Mesenchymal stem cell (in vitro differentiated cells and primary cell): ENCODE data around the gene SYNRG.

ENCODE experiments used
- DNase-seq: peaks from one replicate; pipeline ENCODE4 v3.0.0-alpha.2; 2013
- H2AFZ ChIP-seq: one replicate; pipeline ENCODE4 v1.6.1; 2013; ENCODE audit warnings: low read depth, mild to moderate bottlenecking, control low read depth, inconsistent platforms, low read length, moderate library complexity
- H2AK5ac ChIP-seq: 2 replicates; pipeline ENCODE4 v1.6.1; 2013; ENCODE audit warnings: low read length, moderate library complexity, mild to moderate bottlenecking, inconsistent platforms; ENCODE audit not compliant: severe bottlenecking
- H2BK120ac ChIP-seq: one replicate; pipeline ENCODE4 v1.6.1; 2013; ENCODE audit warnings: low read depth, mild to moderate bottlenecking, inconsistent platforms, low read length, moderate library complexity
- H2BK12ac ChIP-seq, 2 experiments: one replicate each; pipeline ENCODE4 v1.6.1; 2013; ENCODE audit warnings: inconsistent platforms in 2 of 2, low read length in 2 of 2, mild to moderate bottlenecking in 2 of 2, moderate library complexity in 2 of 2, control low read depth in 1 of 2
- H2BK15ac ChIP-seq: one replicate; pipeline ENCODE4 v1.6.1; 2013; ENCODE audit warnings: mild to moderate bottlenecking, low read depth, inconsistent platforms; ENCODE audit not compliant: poor library complexity, severe bottlenecking
- H2BK5ac ChIP-seq: 2 replicates; pipeline ENCODE4 v1.6.1; 2013; ENCODE audit warnings: low read depth, mild to moderate bottlenecking, low read length, control low read depth, inconsistent platforms; ENCODE audit not compliant: poor library complexity, severe bottlenecking
- H3K14ac ChIP-seq, 2 experiments: one replicate each; pipeline ENCODE4 v1.6.1; 2013; ENCODE audit warnings: inconsistent platforms in 2 of 2, low read length in 2 of 2, control low read depth in 1 of 2, mild to moderate bottlenecking in 1 of 2, moderate library complexity in 1 of 2
- H3K18ac ChIP-seq, 2 experiments: one replicate each; pipeline ENCODE4 v1.6.1; 2013; ENCODE audit warnings: inconsistent platforms in 2 of 2, low read length in 2 of 2, control low read depth in 1 of 2, low read depth in 1 of 2, mild to moderate bottlenecking in 1 of 2
- H3K23ac ChIP-seq, 2 experiments: one replicate each; pipeline ENCODE4 v1.6.1; 2013; ENCODE audit warnings: inconsistent platforms in 2 of 2, low read length in 2 of 2, mild to moderate bottlenecking in 2 of 2, moderate library complexity in 2 of 2, control low read depth in 1 of 2
- H3K27ac ChIP-seq: 2 replicates; pipeline ENCODE4 v1.5.1; 2013; ENCODE audit warnings: mild to moderate bottlenecking, moderate library complexity, low read length, control low read depth, inconsistent platforms; ENCODE audit not compliant: poor library complexity, severe bottlenecking
- H3K27me3 ChIP-seq, 2 experiments: 2 replicates each; pipeline versions ENCODE4 v1.6.1 to v1.7.0; 2013; ENCODE audit warnings: low read length in 2 of 2, mild to moderate bottlenecking in 2 of 2, moderate library complexity in 2 of 2, control low read depth in 1 of 2, inconsistent platforms in 1 of 2; ENCODE audit not compliant: control insufficient read depth in 1 of 2, insufficient read depth in 1 of 2
- H3K36me3 ChIP-seq, 2 experiments: 2 replicates each; pipeline versions ENCODE4 v1.6.1 to v1.7.0; 2013; ENCODE audit warnings: low read length in 2 of 2, control low read depth in 1 of 2, inconsistent platforms in 1 of 2, low read depth in 1 of 2, mild to moderate bottlenecking in 1 of 2; ENCODE audit not compliant: insufficient read depth in 2 of 2, control insufficient read depth in 1 of 2
- H3K4ac ChIP-seq, 2 experiments: one replicate each; pipeline ENCODE4 v1.6.1; 2013; ENCODE audit warnings: inconsistent platforms in 2 of 2, low read length in 2 of 2, mild to moderate bottlenecking in 2 of 2, moderate library complexity in 2 of 2, control low read depth in 1 of 2, low read depth in 1 of 2
- H3K4me1 ChIP-seq: 2 replicates; pipeline ENCODE4 v1.6.1; 2013; ENCODE audit warnings: low read depth, low read length, control low read depth; ENCODE audit not compliant: control insufficient read depth, insufficient read depth
- H3K4me2 ChIP-seq: 2 replicates; pipeline ENCODE4 v1.6.1; 2013; ENCODE audit warnings: low read length, mild to moderate bottlenecking, inconsistent platforms; ENCODE audit not compliant: poor library complexity, severe bottlenecking
- H3K4me3 ChIP-seq, 2 experiments: 2 replicates each; pipeline versions ENCODE4 v1.5.1 to v1.7.0; 2013; ENCODE audit warnings: low read length in 2 of 2, mild to moderate bottlenecking in 2 of 2, control low read depth in 1 of 2, low read depth in 1 of 2; ENCODE audit not compliant: insufficient read depth in 1 of 2
- H3K79me1 ChIP-seq: replicated peaks from 2 replicates; pipeline ENCODE4 v1.6.1; 2013; ENCODE audit warnings: mild to moderate bottlenecking, control low read depth, low read length, inconsistent platforms; ENCODE audit not compliant: poor library complexity, severe bottlenecking
- H3K9ac ChIP-seq: 2 replicates; pipeline ENCODE4 v1.7.0; 2013; ENCODE audit warnings: mild to moderate bottlenecking, low read length, moderate library complexity
- H3K9me3 ChIP-seq: 2 replicates; pipeline ENCODE4 v1.7.0; 2013; ENCODE audit warnings: mild to moderate bottlenecking, low read length; ENCODE audit not compliant: control insufficient read depth
- H4K8ac ChIP-seq: one replicate; pipeline ENCODE4 v1.6.1; 2013; ENCODE audit warnings: inconsistent platforms, mild to moderate bottlenecking, low read length, moderate library complexity
- H4K91ac ChIP-seq: one replicate; pipeline ENCODE4 v1.6.1; 2013; ENCODE audit warnings: mild to moderate bottlenecking, low read length, inconsistent platforms
- WGBS: methylation state at CpG from one replicate; pipeline ENCODE4 v1.1.7; 2013; ENCODE audit warnings: mixed read lengths; 5-methylcytosine and 5-hydroxymethylcytosine counted together

Gene SYNRG

DNA sequence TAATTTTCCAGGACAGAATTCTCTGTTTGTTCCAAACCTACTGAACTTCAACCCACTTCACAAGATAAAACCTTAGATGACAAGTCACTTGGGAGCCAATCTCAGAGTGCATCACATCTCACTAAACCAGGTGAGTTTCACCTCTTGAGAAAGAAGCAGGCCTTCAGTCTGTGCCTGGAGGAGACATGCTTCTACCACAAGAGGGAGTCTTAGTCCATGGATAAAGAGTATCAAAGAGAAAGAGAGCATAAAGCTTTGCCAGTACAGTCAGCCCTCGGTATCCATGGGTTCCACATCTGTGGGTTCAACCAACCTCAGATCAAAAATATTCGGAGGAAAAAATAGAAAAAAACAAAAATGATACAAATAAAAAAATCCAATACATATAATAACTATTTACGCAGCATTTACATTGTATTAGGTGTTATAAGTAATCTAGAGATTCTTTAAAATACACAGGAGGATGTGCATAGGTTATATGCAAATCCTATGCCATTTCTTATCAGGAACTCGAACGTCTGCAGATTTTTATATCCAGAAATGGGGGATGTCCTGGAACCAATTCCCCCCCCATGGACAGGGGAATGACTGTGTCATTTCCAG, 81.9 kb downstream of the SYNRG start:
- peaks cover 14% of the 10 kb centered on the region for H3K79me1 ChIP-seq
- no peak overlapping the region for H2AFZ ChIP-seq
- H3K4me1 ChIP-seq: peaks cover 2% of the 10 kb centered on the region
- H2AK5ac ChIP-seq: no peak overlapping the region
- no peak overlapping the region for H3K4me2 ChIP-seq
- no peaks in the 10 kb centered on the region for H3K27me3 ChIP-seq
- H2BK120ac ChIP-seq: no peak overlapping the region
- H3K4me3 ChIP-seq: no peak overlapping the region
- H3K23ac ChIP-seq: no peak overlapping the region
- no peak overlapping the region for H3K9ac ChIP-seq
- 74% methylated on average over 2 of the region's 5 CpGs for WGBS
- no peak overlapping the region for H4K91ac ChIP-seq
- H3K14ac ChIP-seq: no peak overlapping the region
- H4K8ac ChIP-seq: no peak overlapping the region
- H3K4ac ChIP-seq: no peak overlapping the region
- H2BK5ac ChIP-seq: no peak overlapping the region
- H3K9me3 ChIP-seq: no peaks in the 10 kb centered on the region
- no peak overlapping the region for H3K18ac ChIP-seq
- peak; percentile 63 for DNase-seq
- no peak overlapping the region for H3K27ac ChIP-seq
- no peak overlapping the region for H2BK12ac ChIP-seq
- H2BK15ac ChIP-seq: no peak overlapping the region
- H3K36me3 ChIP-seq: peaks cover 19 to 81% of the 10 kb centered on the region in 2 experiments

DNA sequence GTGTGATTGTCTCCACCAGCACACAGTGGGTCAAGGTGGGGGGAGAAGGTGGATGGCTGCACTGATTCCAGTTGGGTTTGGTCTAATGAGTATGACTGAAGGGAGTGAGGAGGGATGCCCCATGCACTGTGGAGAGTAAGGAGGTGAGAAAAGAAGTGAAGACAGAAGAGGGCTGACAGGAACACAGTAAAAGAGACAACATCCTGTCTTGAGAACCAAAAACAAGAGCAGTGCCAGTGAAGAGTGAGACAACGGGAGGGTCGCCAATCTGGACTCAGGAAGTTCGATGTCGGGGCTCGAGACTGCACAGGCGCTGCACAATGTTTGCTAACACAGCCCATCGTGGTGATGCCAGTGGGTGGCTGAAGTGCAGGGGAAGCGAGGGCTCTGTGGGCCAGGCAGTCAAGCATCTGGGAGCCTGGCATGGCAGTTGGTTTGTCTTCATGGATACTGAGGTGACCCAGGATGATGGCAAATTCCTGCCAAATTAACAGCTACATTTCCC, 85.5 kb downstream of the SYNRG start:
- Histone ChIP-seq H3K4ac (no peak overlapping the region), H3K18ac (no peak overlapping the region), H2BK12ac (no peak overlapping the region), H2BK5ac (no peak overlapping the region), H2BK120ac (no peak overlapping the region), H3K14ac (no peak overlapping the region), H3K4me2 (no peak overlapping the region), H2BK15ac (no peak overlapping the region), H3K27ac (no peak overlapping the region), H4K8ac (peak overlapping the region; percentile 4), H3K23ac (no peak overlapping the region), H2AFZ (no peak overlapping the region), H2AK5ac (no peak overlapping the region), H4K91ac (no peak overlapping the region), H3K4me1 (no peaks in the 10 kb centered on the region), H3K4me3 (no peak overlapping the region), H3K27me3 (no peaks in the 10 kb centered on the region), H3K9me3 (no peaks in the 10 kb centered on the region), H3K9ac (no peak overlapping the region), H3K79me1 (peaks cover 26% of the 10 kb centered on the region), H3K36me3 (peaks cover 39 to 75% of the 10 kb centered on the region in 2 experiments)
- WGBS: 99% methylated on average over 8 of the region's 8 CpGs
- DNase-seq: no peak

DNA sequence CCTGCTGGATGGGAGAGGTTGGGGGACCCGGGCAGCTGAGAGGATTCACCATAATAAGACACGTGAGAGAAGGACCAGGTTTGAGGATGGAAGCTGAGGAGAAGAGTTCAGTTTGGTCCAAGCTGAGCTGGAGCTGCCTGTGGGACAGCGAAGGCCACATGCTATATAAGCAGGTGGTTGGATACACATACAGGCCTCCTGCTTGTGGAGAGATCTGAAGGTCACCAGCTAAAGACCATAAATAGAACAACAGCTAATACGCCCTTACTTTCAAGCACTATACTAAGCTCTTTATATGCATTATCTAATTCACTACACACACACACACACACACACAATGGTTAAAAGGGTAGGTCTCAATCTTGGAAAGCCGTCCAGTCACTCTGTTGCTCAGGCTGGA, 87.4 kb downstream of the SYNRG start:
- H3K18ac ChIP-seq: no peak overlapping the region
- H2BK15ac ChIP-seq: no peak overlapping the region

DNA sequence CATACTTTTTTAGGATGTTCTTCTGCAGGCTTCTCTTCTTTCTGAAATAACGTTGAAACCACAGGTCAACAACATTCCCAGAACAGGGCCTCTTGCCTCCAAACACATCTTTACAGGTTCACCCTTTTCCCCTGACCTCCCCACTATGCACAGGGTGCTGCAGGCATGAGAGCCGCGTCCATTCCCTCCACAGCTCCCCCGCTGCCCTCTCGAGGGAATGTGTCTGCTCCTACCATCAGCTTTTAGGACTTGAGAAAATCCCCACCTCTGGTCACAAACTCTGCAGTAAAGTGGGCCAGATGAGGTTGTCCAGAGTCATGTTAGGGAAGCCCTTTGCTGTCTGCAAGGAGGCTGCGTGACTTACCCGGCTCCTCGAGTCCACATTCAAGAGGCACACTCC, 89.0 kb downstream of the SYNRG start:
- no peak overlapping the region for H2BK120ac ChIP-seq
- no peak overlapping the region for H3K4me2 ChIP-seq
- H3K9me3 ChIP-seq: no peaks in the 10 kb centered on the region
- peaks cover 33% of the 10 kb centered on the region for H3K79me1 ChIP-seq
- no peak overlapping the region for H2AK5ac ChIP-seq
- no peak overlapping the region for H2BK12ac ChIP-seq
- no peak overlapping the region for H3K4ac ChIP-seq
- H3K4me3 ChIP-seq: no peak overlapping the region
- H3K4me1 ChIP-seq: peaks cover 6% of the 10 kb centered on the region
- H2AFZ ChIP-seq: no peak overlapping the region
- no peak overlapping the region for H3K14ac ChIP-seq
- peaks cover 51 to 80% of the 10 kb centered on the region in 2 experiments for H3K36me3 ChIP-seq
- 97% methylated on average over 5 of the region's 8 CpGs for WGBS
- no peak overlapping the region for H3K27ac ChIP-seq
- no peak overlapping the region for H4K8ac ChIP-seq
- H3K27me3 ChIP-seq: no peaks in the 10 kb centered on the region
- H2BK15ac ChIP-seq: no peak overlapping the region
- no peak overlapping the region for H3K18ac ChIP-seq
- no peak overlapping the region for H3K9ac ChIP-seq
- DNase-seq: no peak
- no peak overlapping the region for H2BK5ac ChIP-seq
- no peak overlapping the region for H3K23ac ChIP-seq
- no peak overlapping the region for H4K91ac ChIP-seq

More for the DNA sequence above, 87.4 kb downstream of the SYNRG start:
- H3K4me3 ChIP-seq: no peak overlapping the region
- DNase-seq: no peak
- no peak overlapping the region for H3K4me2 ChIP-seq
- no peak overlapping the region for H2AK5ac ChIP-seq
- peaks cover 34% of the 10 kb centered on the region for H3K79me1 ChIP-seq
- no peak overlapping the region for H2BK12ac ChIP-seq
- peaks cover 3% of the 10 kb centered on the region for H3K4me1 ChIP-seq
- no peak overlapping the region for H2BK120ac ChIP-seq
- WGBS: 97% methylated on average over 5 of the region's 5 CpGs
- no peak overlapping the region for H2AFZ ChIP-seq
- H2BK5ac ChIP-seq: no peak overlapping the region
- no peaks in the 10 kb centered on the region for H3K27me3 ChIP-seq
- no peak overlapping the region for H3K4ac ChIP-seq
- peaks cover 52 to 77% of the 10 kb centered on the region in 2 experiments for H3K36me3 ChIP-seq
- H3K14ac ChIP-seq: no peak overlapping the region
- no peak overlapping the region for H4K91ac ChIP-seq
- no peak overlapping the region for H4K8ac ChIP-seq
- no peak overlapping the region for H3K23ac ChIP-seq
- H3K27ac ChIP-seq: no peak overlapping the region
- H3K9ac ChIP-seq: no peak overlapping the region
- no peaks in the 10 kb centered on the region for H3K9me3 ChIP-seq
